Measurements from ENCODE around the gene ELOVL2.
"Not testable (repeated sequence)": the region's sequence is repeated elsewhere in the genome, so short reads cannot be mapped to it uniquely, and the experiment has no call there.

Gene ELOVL2

GRCh38 chr6:11043961-11044711, at the start of gene ELOVL2:
TSS of gene ELOVL2 (minus strand) at chr6:11044305. CDS start at chr6:11044230, 75 bp downstream.
- no peak for DNase-seq (ENCODE audit: low read depth)

- no peak for DNase-seq (ENCODE audit: low read depth)
These were observed 49.2 kb upstream of the ELOVL2 start for GRCh38 chr6:11093376-11093625.

GRCh38 chr6:11092668-11093375, 48.7 kb upstream of the ELOVL2 start:
- no peak for DNase-seq (ENCODE audit: low read depth)

GRCh38 chr6:11091141-11091540, 47.0 kb upstream of the ELOVL2 start:
- DNase-seq (ENCODE audit: low read depth), result not testable (repeated sequence)

GRCh38 chr6:11089695-11090094, 45.6 kb upstream of the ELOVL2 start:
- no peak for DNase-seq (ENCODE audit: low read depth)

- not testable (repeated sequence) for DNase-seq (ENCODE audit: low read depth)
These were observed 43.2 kb upstream of the ELOVL2 start for GRCh38 chr6:11087141-11087812.

- no peak for DNase-seq (ENCODE audit: low read depth)
These were observed 41.8 kb upstream of the ELOVL2 start for GRCh38 chr6:11085758-11086435.

GRCh38 chr6:11083956-11084355, 39.9 kb upstream of the ELOVL2 start:
- DNase-seq (ENCODE audit: low read depth), result no peak

GRCh38 chr6:11083491-11083890, 39.4 kb upstream of the ELOVL2 start:
- DNase-seq (ENCODE audit: low read depth), result no peak

- DNase-seq (ENCODE audit: low read depth), result no peak
These were observed 36.2 kb upstream of the ELOVL2 start for GRCh38 chr6:11080296-11080695.

GRCh38 chr6:11078266-11078665, 34.2 kb upstream of the ELOVL2 start:
- no peak for DNase-seq (ENCODE audit: low read depth)

GRCh38 chr6:11076540-11076939, 32.4 kb upstream of the ELOVL2 start:
- no peak for DNase-seq (ENCODE audit: low read depth)

GRCh38 chr6:11072101-11072500, 28.0 kb upstream of the ELOVL2 start:
- DNase-seq (ENCODE audit: low read depth), result no peak

- DNase-seq (ENCODE audit: low read depth), result no peak
These were observed 25.7 kb upstream of the ELOVL2 start for GRCh38 chr6:11069760-11070159.

GRCh38 chr6:11067348-11067747, 23.2 kb upstream of the ELOVL2 start:
- no peak for DNase-seq (ENCODE audit: low read depth)

GRCh38 chr6:11066505-11067347, 22.6 kb upstream of the ELOVL2 start:
- DNase-seq (ENCODE audit: low read depth), result no peak

GRCh38 chr6:11065436-11066202, 21.5 kb upstream of the ELOVL2 start:
- DNase-seq (ENCODE audit: low read depth), result no peak

GRCh38 chr6:11064836-11065235, 20.7 kb upstream of the ELOVL2 start:
- no peak for DNase-seq (ENCODE audit: low read depth)

- no peak for DNase-seq (ENCODE audit: low read depth)
These were observed 18.6 kb upstream of the ELOVL2 start for GRCh38 chr6:11062715-11063114.

GRCh38 chr6:11062083-11062482, 18.0 kb upstream of the ELOVL2 start:
- DNase-seq (ENCODE audit: low read depth), result no peak

- DNase-seq (ENCODE audit: low read depth), result no peak
These were observed 14.3 kb upstream of the ELOVL2 start for GRCh38 chr6:11058406-11058805.

Data from activated T-cell treated with anti-CD3 and anti-CD28 coated beads for 24 hours (primary cell).